HUES64 (cell line): ENCODE data around the gene ITGA3.
"Not testable (repeated sequence)": the region's sequence is repeated elsewhere in the genome, so short reads cannot be mapped to it uniquely, and the experiment has no call there.

Source experiments
- H3K27ac ChIP-seq: 2 replicates; pipeline ENCODE4 v1.7.0; 2013; ENCODE audit warnings: low read depth, low read length, inconsistent platforms
- H3K27me3 ChIP-seq: 2 replicates; pipeline ENCODE4 v1.6.1; 2013; ENCODE audit warnings: mild to moderate bottlenecking, low read length; ENCODE audit not compliant: insufficient read depth
- H3K36me3 ChIP-seq: 2 replicates; pipeline ENCODE4 v1.6.1; 2013; ENCODE audit warnings: mild to moderate bottlenecking, low read length; ENCODE audit not compliant: insufficient read depth
- H3K4me1 ChIP-seq: 2 replicates; pipeline ENCODE4 v1.6.1; 2013; ENCODE audit warnings: mild to moderate bottlenecking, low read length, moderate library complexity; ENCODE audit not compliant: insufficient read depth
- H3K4me3 ChIP-seq: 2 replicates; pipeline ENCODE4 v1.5.1; 2013; ENCODE audit warnings: mild to moderate bottlenecking, low read length, moderate library complexity
- H3K9ac ChIP-seq: 2 replicates; pipeline ENCODE4 v1.6.1; 2013; ENCODE audit warnings: mild to moderate bottlenecking, low read depth, low read length
- H3K9me3 ChIP-seq: 2 replicates; pipeline ENCODE4 v1.6.1; 2013; ENCODE audit warnings: low read depth, low read length; ENCODE audit not compliant: insufficient read depth
- WGBS: fragments of 150-250, 120-280 bp; methylation state at CpG from one replicate; pipeline ENCODE4 v1.1.7; 2013; ENCODE audit warnings: missing lambda C conversion rate; 5-methylcytosine and 5-hydroxymethylcytosine counted together

ITGA3 gene

DNA sequence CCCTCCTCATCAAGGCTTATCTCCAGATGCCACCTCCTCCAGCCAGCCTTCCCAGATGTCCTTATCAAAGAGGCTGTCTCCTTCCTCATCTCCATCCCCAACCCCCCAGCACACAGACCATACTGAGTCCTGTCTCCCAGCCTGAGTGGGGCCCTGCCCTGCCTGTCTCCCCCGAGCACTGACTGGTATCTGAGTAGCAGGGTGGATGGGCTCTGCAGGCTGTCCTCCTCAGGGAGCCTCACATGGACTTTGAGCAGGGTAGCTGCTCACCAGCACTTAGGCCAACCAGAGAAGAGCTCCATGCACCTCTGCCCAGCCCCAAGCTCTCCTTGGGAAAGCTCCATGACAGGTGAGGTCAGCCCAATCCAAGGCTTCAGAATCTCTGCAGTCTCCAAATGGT is 20.0 kb upstream of the ITGA3 start:
- H3K4me1 ChIP-seq, result no peaks in the 10 kb centered on the region
- WGBS, result 86% methylated on average over 1 of the region's 1 CpG
- H3K4me3 ChIP-seq, result no peak overlapping the region
- no peak overlapping the region for H3K9ac ChIP-seq
- H3K36me3 ChIP-seq, result no peaks in the 10 kb centered on the region
- H3K27me3 ChIP-seq, result no peaks in the 10 kb centered on the region
- no peak overlapping the region for H3K27ac ChIP-seq
- no peaks in the 10 kb centered on the region for H3K9me3 ChIP-seq

DNA sequence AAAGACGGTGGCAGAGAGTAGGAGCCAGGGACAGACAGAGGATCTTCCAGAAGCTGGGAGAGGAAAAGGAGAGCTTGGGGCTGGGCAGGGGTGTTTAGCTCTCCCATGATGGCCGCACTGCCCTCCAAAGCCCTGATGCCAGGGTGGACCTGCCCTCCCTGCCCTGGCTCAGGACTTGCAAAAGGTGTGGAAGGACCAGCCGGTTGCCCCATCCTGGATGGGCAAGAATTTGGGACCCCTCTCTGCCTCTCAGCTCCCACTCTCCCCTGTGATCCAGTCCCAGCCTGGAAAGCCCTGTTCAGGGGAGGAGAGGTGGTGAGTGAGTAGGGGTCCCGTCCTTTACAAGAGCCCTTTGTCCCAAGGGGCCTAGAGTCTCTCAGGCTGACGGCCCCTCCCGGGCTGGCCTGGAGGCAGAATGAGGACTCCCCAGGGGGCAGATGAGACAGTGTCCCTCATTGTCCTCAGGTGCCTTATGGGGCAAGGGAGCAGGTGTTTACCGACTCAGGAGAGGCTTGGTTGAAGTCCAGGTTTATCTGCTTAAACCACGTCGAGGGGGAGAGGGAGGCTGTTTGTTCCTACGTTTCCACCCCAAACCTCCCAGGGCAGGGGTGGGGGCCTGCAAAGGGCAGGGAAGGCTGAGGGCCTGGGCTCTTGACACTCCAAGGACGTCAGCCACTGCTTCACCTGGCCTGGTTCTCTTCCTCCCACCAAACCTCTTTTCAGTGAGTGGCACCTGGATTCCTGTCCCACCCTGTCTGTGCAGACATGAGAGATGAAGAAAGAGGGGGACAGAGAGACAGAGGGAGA is 19.3 kb upstream of the ITGA3 start:
- H3K9ac ChIP-seq, result no peak overlapping the region
- no peaks in the 10 kb centered on the region for H3K9me3 ChIP-seq
- H3K4me3 ChIP-seq, result no peak overlapping the region
- WGBS, result 75% methylated on average over 11 of the region's 11 CpGs
- no peak overlapping the region for H3K27ac ChIP-seq
- H3K27me3 ChIP-seq, result no peaks in the 10 kb centered on the region
- H3K36me3 ChIP-seq, result no peaks in the 10 kb centered on the region
- H3K4me1 ChIP-seq, result no peaks in the 10 kb centered on the region

DNA sequence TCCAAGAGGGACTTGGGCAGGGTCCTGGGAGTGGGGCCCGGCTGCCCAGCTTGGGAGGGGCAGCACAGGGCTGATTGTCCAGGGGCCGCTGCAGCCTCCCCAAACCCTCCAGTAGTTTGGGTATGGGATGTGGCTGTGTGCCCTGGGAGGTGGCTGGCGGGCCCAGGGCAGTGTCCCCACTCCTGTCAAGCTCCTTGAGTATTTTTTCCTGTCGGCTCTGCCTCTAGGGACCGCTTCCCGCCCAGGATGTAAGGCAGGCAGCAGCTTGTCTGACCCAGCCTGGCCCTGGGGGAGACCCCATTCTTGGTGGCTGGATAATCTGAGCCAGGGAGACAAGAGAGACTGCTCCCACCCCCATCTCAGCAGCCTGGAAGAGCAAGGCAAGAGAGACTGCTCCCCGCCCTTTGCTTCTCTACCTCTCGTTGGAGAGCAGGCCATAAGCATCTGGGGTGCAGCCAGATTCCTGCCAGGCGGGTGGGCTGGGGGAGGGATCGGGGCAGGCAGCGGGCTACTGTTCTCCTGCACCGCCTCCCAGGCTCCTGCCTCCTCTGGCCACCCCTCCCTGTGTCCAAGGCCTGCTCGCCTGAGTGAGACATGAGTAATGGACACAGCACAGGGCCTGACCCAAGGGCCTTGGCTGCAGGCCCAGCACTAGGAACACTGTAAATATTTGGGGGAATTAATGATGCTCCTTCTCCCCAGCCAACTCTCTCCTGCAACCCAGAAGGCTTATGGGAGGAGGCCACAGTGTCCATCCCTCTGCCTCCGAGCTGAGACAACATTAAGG is 18.4 kb upstream of the ITGA3 start:
- Histone ChIP-seq H3K9me3 (no peaks in the 10 kb centered on the region), H3K9ac (no peak overlapping the region), H3K27ac (no peak overlapping the region), H3K27me3 (no peaks in the 10 kb centered on the region), H3K4me1 (no peaks in the 10 kb centered on the region), H3K4me3 (no peak overlapping the region), H3K36me3 (no peaks in the 10 kb centered on the region)
- 86% methylated on average over 14 of the region's 14 CpGs for WGBS

DNA sequence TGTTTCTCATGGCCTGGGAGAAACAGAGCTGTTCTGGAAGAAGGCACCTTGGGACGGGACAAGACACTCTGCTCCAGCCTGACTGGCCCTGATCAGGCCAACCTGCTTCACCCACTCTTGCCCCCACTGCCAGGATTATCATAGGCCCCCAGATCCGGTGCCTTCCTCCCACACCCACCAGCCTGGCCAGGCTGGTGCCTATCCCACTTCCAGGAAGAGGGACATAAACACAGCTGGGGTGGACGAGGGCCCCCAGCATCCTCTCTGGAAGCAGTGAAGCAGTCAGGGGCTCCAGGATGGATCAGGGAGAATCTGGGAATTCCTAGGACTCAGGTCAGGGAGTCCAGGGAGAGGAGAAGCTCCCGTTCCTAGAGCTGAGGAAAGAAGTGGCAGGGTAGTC is 16.9 kb upstream of the ITGA3 start:
- Histone ChIP-seq H3K9me3 (no peaks in the 10 kb centered on the region), H3K36me3 (no peaks in the 10 kb centered on the region), H3K4me3 (no peak overlapping the region), H3K9ac (no peak overlapping the region), H3K4me1 (no peaks in the 10 kb centered on the region), H3K27ac (no peak overlapping the region), H3K27me3 (no peaks in the 10 kb centered on the region)
- WGBS, result 88% methylated on average over 4 of the region's 4 CpGs

DNA sequence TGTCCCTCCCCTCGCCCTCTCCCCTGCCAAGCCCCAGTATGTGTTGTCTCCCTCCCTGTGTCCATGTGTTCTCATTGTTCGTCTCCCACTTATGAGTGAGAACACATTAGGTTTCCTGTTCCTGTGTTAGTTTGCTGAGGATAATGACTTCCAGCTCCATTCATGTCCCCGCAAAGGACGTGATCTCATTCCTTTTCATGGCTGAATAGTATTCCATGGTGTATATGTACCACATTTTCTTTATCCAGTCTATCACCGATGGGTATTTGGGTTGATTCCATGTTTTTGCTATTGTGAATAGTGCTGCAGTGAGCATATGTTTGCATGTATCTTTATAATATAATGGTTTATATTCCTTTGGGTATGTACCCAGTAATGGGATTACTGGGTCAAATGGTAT is 15.4 kb upstream of the ITGA3 start:
- not testable (repeated sequence) for H3K9ac ChIP-seq, H3K36me3 ChIP-seq, H3K4me1 ChIP-seq, H3K9me3 ChIP-seq, H3K27ac ChIP-seq, H3K27me3 ChIP-seq, H3K4me3 ChIP-seq
- WGBS, result 94% methylated on average over 4 of the region's 5 CpGs

DNA sequence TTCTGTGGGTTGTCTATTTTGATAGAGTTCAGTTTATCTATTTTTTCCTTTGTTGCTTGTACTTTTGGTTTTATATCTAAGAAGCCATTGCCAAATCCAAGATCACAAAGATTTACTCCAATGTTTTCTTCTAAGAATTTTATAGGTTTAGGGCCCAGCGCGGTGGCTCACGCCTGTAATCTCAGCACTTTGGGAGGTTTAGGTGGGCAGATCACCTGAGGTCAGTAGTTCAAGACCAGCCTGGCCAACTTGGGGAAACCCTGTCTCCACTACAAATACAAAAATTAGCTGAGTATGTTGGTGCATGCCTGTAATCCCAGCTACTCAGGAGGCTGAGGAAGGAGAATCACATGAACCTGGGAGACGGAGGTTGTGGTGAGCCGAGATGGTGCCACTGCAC is 13.7 kb upstream of the ITGA3 start:
- WGBS, result 98% methylated on average over 5 of the region's 5 CpGs
- Histone ChIP-seq H3K4me1 (peaks cover under 1% of the 10 kb centered on the region; the same call in 1 of the 2 replicates), H3K4me3 (no peak overlapping the region), H3K36me3 (no peaks in the 10 kb centered on the region), H3K27ac (no peak overlapping the region), H3K9me3 (no peaks in the 10 kb centered on the region), H3K27me3 (no peaks in the 10 kb centered on the region), H3K9ac (no peak overlapping the region)

DNA sequence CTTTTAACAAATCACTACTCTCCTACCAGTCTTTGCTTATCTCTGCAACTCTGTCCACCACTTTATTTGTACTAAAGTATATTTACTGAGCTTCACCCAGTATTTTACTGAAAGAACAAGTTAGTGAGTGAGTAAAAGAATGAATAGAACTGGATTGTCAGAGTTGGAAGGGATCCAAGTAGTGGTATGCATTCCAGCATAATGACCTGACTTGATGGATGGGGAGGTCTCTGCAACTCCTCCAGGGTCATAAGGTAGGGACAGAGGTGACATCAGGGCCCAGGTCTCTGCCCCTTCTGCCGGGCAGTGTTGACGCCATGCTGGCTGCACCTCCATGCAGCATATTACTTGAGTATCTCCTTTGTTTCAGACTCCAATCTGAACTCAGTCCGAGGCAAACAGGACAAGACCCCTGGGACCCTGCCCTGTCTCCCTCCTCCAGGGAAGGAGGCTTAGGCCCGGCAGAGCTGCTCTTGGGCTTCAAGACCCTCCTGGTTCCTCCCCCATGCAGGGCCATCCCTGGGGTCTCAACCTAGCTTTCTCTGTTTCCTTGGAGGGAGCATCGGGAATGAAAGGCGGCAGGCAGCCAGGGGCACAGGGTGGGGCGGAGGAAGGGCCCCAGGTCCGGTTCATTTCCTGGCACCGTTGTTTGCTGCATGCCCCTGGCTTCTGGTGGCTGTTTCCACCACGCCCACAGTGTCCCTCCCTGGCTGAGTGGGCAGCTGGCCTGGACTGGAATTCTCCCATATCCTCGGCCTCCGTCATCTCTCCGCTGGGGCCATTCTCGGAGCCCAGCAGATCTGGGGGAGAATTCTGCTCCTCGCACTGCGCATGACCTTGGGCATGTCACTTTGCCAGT is 12.4 kb upstream of the ITGA3 start:
- Histone ChIP-seq H3K27me3 (no peaks in the 10 kb centered on the region), H3K9ac (no peak overlapping the region), H3K36me3 (no peaks in the 10 kb centered on the region), H3K27ac (no peak overlapping the region), H3K4me1 (peaks cover 10% of the 10 kb centered on the region; the same call in 1 of the 2 replicates), H3K9me3 (no peaks in the 10 kb centered on the region), H3K4me3 (no peak overlapping the region)
- 88% methylated on average over 16 of the region's 16 CpGs for WGBS

DNA sequence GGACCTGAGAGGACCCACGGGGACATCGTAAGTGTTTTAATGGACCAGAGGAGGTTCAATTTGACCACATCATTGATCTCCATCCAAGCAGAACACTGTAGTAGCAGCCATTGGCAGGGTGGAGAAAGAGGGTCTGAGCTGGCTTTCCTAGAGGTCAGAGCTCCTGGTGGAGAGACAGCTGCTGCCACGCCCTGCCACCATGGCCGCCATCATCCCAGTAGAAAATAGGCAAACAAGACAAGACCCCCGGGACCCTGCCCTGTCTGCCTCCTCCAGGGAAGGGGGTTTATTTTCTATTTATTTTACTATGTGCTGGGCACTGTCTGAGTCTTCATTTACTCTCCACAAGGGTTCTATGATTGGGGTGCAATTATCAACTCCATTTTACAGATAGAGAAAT is 11.4 kb upstream of the ITGA3 start:
- Histone ChIP-seq H3K27me3 (no peaks in the 10 kb centered on the region), H3K4me1 (peaks cover 10% of the 10 kb centered on the region; the same call in 1 of the 2 replicates), H3K9me3 (no peaks in the 10 kb centered on the region), H3K9ac (no peak overlapping the region), H3K4me3 (no peak overlapping the region), H3K27ac (no peak overlapping the region), H3K36me3 (no peaks in the 10 kb centered on the region)
- 88% methylated on average over 5 of the region's 5 CpGs for WGBS

DNA sequence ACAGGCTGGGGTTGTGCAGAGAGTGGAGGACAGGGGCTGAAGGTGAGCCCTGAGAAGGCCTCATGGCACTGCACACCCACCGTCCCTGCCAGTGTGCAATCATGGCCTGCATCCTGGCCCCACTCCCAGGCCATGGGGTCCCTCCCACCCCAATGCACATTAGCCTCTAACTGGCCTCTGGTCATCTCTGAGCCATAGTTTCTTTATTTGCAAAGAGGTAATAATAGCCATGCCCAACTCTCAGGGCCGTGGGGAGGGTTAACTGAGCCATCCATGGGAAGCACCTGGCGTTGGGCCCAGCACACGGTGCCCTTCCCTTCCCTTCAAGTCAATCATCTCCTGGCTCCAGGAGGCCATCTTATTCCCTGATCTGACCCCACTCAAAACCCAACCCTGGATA is 10.8 kb upstream of the ITGA3 start:
- 93% methylated on average over 4 of the region's 4 CpGs for WGBS
- peaks cover 10% of the 10 kb centered on the region; the same call in 1 of the 2 replicates for H3K4me1 ChIP-seq
- H3K4me3 ChIP-seq, result no peak overlapping the region

DNA sequence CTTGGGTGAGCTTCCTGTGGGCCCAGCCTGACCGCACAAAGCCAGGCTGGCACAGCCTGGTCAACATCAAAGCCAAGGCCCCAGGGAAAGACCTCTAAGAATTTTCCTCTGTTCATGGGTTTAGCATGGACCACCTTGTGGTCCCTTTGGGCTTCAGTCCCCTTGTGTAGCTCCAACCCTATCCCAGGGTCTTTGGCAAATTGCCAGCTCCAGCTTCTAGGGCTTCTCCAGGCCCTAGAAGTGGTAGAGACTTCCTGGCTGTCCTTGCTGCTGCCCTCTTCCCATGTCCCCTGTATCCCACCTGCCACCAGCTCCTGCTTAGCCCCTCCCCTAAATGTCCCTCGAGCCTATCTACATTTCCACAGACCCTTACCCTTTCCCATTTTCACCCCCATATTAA is 9.7 kb upstream of the ITGA3 start:
- Histone ChIP-seq H3K36me3 (no peaks in the 10 kb centered on the region), H3K4me3 (no peak overlapping the region), H3K9ac (no peak overlapping the region), H3K9me3 (no peaks in the 10 kb centered on the region), H3K4me1 (peaks cover 20% of the 10 kb centered on the region), H3K27me3 (no peaks in the 10 kb centered on the region), H3K27ac (no peak overlapping the region)
- WGBS, result 84% methylated on average over 2 of the region's 2 CpGs

More for the DNA sequence above, 10.8 kb upstream of the ITGA3 start:
- Histone ChIP-seq H3K27ac (no peak overlapping the region), H3K9ac (no peak overlapping the region), H3K36me3 (no peaks in the 10 kb centered on the region), H3K9me3 (no peaks in the 10 kb centered on the region), H3K27me3 (no peaks in the 10 kb centered on the region)

DNA sequence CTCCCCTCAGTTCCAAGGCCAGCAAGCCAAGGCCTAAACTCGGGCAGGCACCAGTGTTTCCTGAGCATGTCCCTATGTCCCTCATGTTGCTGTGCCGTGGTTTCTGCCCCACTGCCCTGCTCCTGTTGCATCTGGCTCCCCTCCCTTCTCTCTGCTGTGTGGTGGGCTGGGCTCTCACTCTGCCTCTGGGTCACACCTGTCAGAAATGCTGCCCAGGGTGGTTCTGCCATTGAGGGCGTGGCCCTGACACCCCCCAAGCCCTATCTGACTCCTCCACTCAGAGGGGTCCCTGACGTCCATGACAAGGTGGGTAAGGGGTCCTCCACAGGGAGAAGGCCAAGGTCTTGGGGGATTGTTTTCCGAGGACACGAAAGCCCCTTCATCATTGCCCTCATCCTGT is 9.2 kb upstream of the ITGA3 start:
- H3K9me3 ChIP-seq, result no peaks in the 10 kb centered on the region
- 90% methylated on average over 6 of the region's 6 CpGs for WGBS

More for the DNA sequence above, 9.2 kb upstream of the ITGA3 start:
- H3K27ac ChIP-seq, result no peak overlapping the region
- H3K9ac ChIP-seq, result no peak overlapping the region
- H3K36me3 ChIP-seq, result no peaks in the 10 kb centered on the region
- H3K27me3 ChIP-seq, result no peaks in the 10 kb centered on the region
- H3K4me3 ChIP-seq, result no peak overlapping the region
- peaks cover 25% of the 10 kb centered on the region for H3K4me1 ChIP-seq
